ENCODE measurements around the gene MAPRE2.

Gene MAPRE2

DNA sequence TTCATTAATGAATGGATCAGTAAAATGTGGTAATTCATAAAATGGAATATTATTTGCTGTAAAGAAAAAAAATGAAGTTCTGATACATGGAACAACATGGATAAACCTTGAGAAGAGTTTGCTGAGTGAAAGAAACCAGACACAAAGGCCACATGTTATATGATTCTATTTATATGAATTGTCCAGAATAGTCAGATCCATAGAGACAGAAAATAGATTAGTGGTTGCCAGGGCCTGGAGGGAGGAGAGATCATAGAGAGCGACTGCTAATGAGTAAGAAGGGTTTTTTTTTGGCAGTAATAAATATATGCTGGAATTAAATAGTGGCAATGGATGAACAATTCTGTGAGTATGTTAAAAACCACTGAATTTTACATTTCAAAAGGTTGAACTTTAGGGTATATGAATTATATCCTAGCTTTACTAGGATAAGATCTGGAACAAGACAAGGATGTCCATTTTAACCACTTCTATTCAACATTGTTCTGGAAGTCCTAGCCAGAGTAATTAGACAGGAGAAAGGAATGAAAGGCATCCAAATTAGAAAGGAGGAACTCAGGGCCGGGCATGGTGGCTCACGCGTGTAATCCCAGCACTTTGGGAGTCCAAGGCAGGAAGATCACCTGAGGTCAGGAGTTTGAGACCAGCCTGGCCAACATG lies 48.8 kb downstream of the MAPRE2 start:
- H3K4me2 ChIP-seq (ENCODE audit: low read length), result no peak overlapping the region
- H2AFZ ChIP-seq (ENCODE audit: insufficient read depth, low read length, poor library complexity), result no peak overlapping the region
- WGBS (ENCODE audit: extremely low coverage, insufficient coverage, insufficient read length), result no CpG with 5 or more reads among the region's 4 CpGs

DNA sequence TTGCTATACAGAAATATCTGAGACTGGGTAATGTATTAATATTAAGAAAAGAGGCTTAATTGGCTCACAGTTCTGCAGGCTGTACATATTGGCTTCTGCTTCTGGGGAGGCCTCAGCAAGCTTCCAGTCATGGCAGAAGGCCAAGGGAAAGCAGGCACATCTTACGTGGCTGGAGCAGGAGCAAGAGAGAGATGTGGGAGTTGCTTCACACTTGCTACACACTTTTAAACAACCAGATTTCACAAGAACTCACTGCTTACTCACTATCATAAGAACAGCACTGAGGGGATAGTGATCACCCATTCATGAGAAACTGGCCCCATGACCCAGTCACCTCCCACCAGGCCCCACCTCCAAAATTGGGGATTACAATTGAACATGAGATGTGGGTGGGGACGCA lies 50.6 kb downstream of the MAPRE2 start:
- no peak overlapping the region for H2AFZ ChIP-seq (ENCODE audit: insufficient read depth, low read length, poor library complexity)
- no CpG with 5 or more reads among the region's 2 CpGs for WGBS (ENCODE audit: extremely low coverage, insufficient coverage, insufficient read length)
- no peaks in the 10 kb centered on the region for H3K79me2 ChIP-seq (ENCODE audit: control insufficient read depth, insufficient read depth, low read length, poor library complexity)

More for the DNA sequence above, 48.8 kb downstream of the MAPRE2 start:
- H3K4me1 ChIP-seq (ENCODE audit: control insufficient read depth in 1 of 2, insufficient read depth in 2 of 2, low read length in 2 of 2), result no peaks in the 10 kb centered on the region
- no peak overlapping the region for H2BK12ac ChIP-seq (ENCODE audit: low read length)
- no peak overlapping the region for H3K9ac ChIP-seq (ENCODE audit: low read length)
- no peaks in the 10 kb centered on the region for H3K9me3 ChIP-seq (ENCODE audit: insufficient read depth, low read depth, low read length)
- no peak overlapping the region for H3K27ac ChIP-seq (ENCODE audit: low read depth, low read length)
- H2AK5ac ChIP-seq (ENCODE audit: low read length), result no peak overlapping the region
- H2BK120ac ChIP-seq (ENCODE audit: insufficient read depth, low read length, poor library complexity), result no peak overlapping the region
- H3K23ac ChIP-seq (ENCODE audit: low read length), result no peak overlapping the region
- no peak overlapping the region for H4K8ac ChIP-seq (ENCODE audit: low read depth, low read length)
- no peaks in the 10 kb centered on the region for H3K36me3 ChIP-seq (ENCODE audit: control insufficient read depth in 1 of 2, insufficient read depth in 2 of 2, low read length in 2 of 2)
- H3K27me3 ChIP-seq (ENCODE audit: insufficient read depth, low read length), result no peaks in the 10 kb centered on the region
- H3K79me2 ChIP-seq (ENCODE audit: control insufficient read depth, insufficient read depth, low read length, poor library complexity), result no peaks in the 10 kb centered on the region
- peak; percentile 72 to 81 for DNase-seq
- no peak overlapping the region for H3K4me3 ChIP-seq (ENCODE audit: low read depth, low read length)
- H4K91ac ChIP-seq (ENCODE audit: low read depth, low read length), result no peak overlapping the region
- H3K14ac ChIP-seq (ENCODE audit: low read length), result no peak overlapping the region
- no peak overlapping the region for H3K18ac ChIP-seq (ENCODE audit: low read length)
- no peak overlapping the region for H2BK5ac ChIP-seq (ENCODE audit: low read depth, low read length, poor library complexity)
- H4K12ac ChIP-seq (ENCODE audit: low read depth, low read length), result no peak overlapping the region
- no peaks in the 10 kb centered on the region for H3K79me1 ChIP-seq (ENCODE audit: low read length)
- H3K4ac ChIP-seq (ENCODE audit: low read depth, low read length), result no peak overlapping the region

DNA sequence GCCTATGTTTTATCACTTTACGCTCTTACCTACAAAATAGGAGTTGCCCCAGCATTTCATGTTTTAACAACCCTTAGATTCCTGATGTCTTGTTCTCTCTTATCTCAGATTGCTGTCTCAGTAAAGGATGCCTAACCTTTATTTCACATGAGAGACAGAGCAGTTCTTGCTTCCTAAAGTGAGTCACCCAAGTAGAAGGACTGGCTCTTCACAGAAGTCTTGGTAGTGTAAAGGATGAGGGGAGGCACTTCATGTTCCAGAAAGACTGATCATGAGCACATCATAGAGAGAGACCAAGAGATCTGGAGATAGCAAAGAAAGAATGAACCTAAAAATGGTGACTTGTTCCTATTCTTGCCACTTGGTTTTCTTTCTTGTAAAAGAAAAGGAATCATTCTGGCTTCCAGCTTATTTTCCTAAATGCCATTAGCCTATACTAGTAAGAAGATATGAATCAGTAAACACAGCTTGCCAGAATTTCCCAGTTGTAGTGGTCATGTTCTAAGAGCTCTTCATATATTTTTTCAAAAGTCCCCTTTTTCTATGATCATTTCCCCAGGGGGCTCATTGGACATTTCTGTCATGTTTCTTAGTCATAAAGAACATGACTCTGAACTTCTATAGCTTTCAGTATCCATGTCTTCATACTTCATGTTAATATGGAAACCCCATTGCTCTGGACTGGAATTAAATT lies 54.9 kb downstream of the MAPRE2 start:
- Histone ChIP-seq H3K27ac (ENCODE audit: low read depth, low read length) (peak overlapping the region; percentile 6), H2BK5ac (ENCODE audit: low read depth, low read length, poor library complexity) (no peak overlapping the region), H4K91ac (ENCODE audit: low read depth, low read length) (no peak overlapping the region), H3K36me3 (ENCODE audit: control insufficient read depth in 1 of 2, insufficient read depth in 2 of 2, low read length in 2 of 2) (no peaks in the 10 kb centered on the region), H3K4me3 (ENCODE audit: low read depth, low read length) (no peak overlapping the region), H2AFZ (ENCODE audit: insufficient read depth, low read length, poor library complexity) (no peak overlapping the region), H3K4ac (ENCODE audit: low read depth, low read length) (no peak overlapping the region), H4K8ac (ENCODE audit: low read depth, low read length) (no peak overlapping the region), H4K12ac (ENCODE audit: low read depth, low read length) (no peak overlapping the region), H3K9me3 (ENCODE audit: insufficient read depth, low read depth, low read length) (no peaks in the 10 kb centered on the region), H3K79me1 (ENCODE audit: low read length) (no peaks in the 10 kb centered on the region), H2BK120ac (ENCODE audit: insufficient read depth, low read length, poor library complexity) (no peak overlapping the region), H3K9ac (ENCODE audit: low read length) (no peak overlapping the region), H3K23ac (ENCODE audit: low read length) (no peak overlapping the region), H3K18ac (ENCODE audit: low read length) (no peak overlapping the region), H3K4me1 (ENCODE audit: control insufficient read depth in 1 of 2, insufficient read depth in 2 of 2, low read length in 2 of 2) (peaks cover 0 to 3% of the 10 kb centered on the region in 2 experiments), H3K14ac (ENCODE audit: low read length) (no peak overlapping the region), H3K4me2 (ENCODE audit: low read length) (no peak overlapping the region), H2AK5ac (ENCODE audit: low read length) (no peak overlapping the region), H3K79me2 (ENCODE audit: control insufficient read depth, insufficient read depth, low read length, poor library complexity) (no peaks in the 10 kb centered on the region), H2BK12ac (ENCODE audit: low read length) (no peak overlapping the region), H3K27me3 (ENCODE audit: insufficient read depth, low read length) (no peaks in the 10 kb centered on the region)
- WGBS (ENCODE audit: extremely low coverage, insufficient coverage, insufficient read length), result no CpG with 5 or more reads among the region's 1 CpG
- peak; percentile 57 to 91 for DNase-seq

More for the DNA sequence above, 50.6 kb downstream of the MAPRE2 start:
- Histone ChIP-seq H2BK120ac (ENCODE audit: insufficient read depth, low read length, poor library complexity) (no peak overlapping the region), H3K4ac (ENCODE audit: low read depth, low read length) (no peak overlapping the region), H4K8ac (ENCODE audit: low read depth, low read length) (no peak overlapping the region), H3K36me3 (ENCODE audit: control insufficient read depth in 1 of 2, insufficient read depth in 2 of 2, low read length in 2 of 2) (no peaks in the 10 kb centered on the region), H3K27me3 (ENCODE audit: insufficient read depth, low read length) (no peaks in the 10 kb centered on the region), H3K23ac (ENCODE audit: low read length) (no peak overlapping the region), H2BK12ac (ENCODE audit: low read length) (no peak overlapping the region), H2BK5ac (ENCODE audit: low read depth, low read length, poor library complexity) (no peak overlapping the region), H3K79me1 (ENCODE audit: low read length) (no peaks in the 10 kb centered on the region), H3K4me1 (ENCODE audit: control insufficient read depth in 1 of 2, insufficient read depth in 2 of 2, low read length in 2 of 2) (peaks cover 0 to 3% of the 10 kb centered on the region in 2 experiments), H3K14ac (ENCODE audit: low read length) (no peak overlapping the region), H3K27ac (ENCODE audit: low read depth, low read length) (no peak overlapping the region), H2AK5ac (ENCODE audit: low read length) (no peak overlapping the region), H3K4me3 (ENCODE audit: low read depth, low read length) (no peak overlapping the region), H3K9me3 (ENCODE audit: insufficient read depth, low read depth, low read length) (no peaks in the 10 kb centered on the region), H4K12ac (ENCODE audit: low read depth, low read length) (no peak overlapping the region), H3K18ac (ENCODE audit: low read length) (no peak overlapping the region), H4K91ac (ENCODE audit: low read depth, low read length) (no peak overlapping the region), H3K4me2 (ENCODE audit: low read length) (no peak overlapping the region), H3K9ac (ENCODE audit: low read length) (no peak overlapping the region)
- DNase-seq, result peak in 1 of 2 donors; percentile 41

DNA sequence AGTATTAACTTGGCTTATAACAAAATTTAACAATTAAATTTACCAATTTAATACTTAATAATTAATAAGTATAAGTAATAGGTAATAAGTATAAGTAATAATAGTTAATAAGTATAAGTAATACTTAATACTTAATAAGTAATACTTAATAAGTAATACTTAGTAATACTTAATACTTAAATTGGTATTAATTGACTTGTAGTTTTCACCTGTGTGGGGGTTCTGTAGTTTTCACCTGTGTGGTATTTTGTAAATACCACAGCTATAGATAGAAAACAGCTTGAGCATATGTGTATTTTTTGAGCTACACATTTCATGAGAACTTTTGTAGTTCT lies 55.4 kb downstream of the MAPRE2 start:
- H3K18ac ChIP-seq (ENCODE audit: low read length), result no peak overlapping the region
- H3K23ac ChIP-seq (ENCODE audit: low read length), result no peak overlapping the region
- DNase-seq, result no peak
- H3K79me1 ChIP-seq (ENCODE audit: low read length), result no peaks in the 10 kb centered on the region
- H3K79me2 ChIP-seq (ENCODE audit: control insufficient read depth, insufficient read depth, low read length, poor library complexity), result no peaks in the 10 kb centered on the region
- H2BK5ac ChIP-seq (ENCODE audit: low read depth, low read length, poor library complexity), result no peak overlapping the region
- no peaks in the 10 kb centered on the region for H3K36me3 ChIP-seq (ENCODE audit: control insufficient read depth in 1 of 2, insufficient read depth in 2 of 2, low read length in 2 of 2)
- H3K9ac ChIP-seq (ENCODE audit: low read length), result no peak overlapping the region
- H2AFZ ChIP-seq (ENCODE audit: insufficient read depth, low read length, poor library complexity), result no peak overlapping the region
- H3K4me2 ChIP-seq (ENCODE audit: low read length), result no peak overlapping the region
- no peak overlapping the region for H3K4ac ChIP-seq (ENCODE audit: low read depth, low read length)
- no peak overlapping the region for H2BK120ac ChIP-seq (ENCODE audit: insufficient read depth, low read length, poor library complexity)
- H4K8ac ChIP-seq (ENCODE audit: low read depth, low read length), result no peak overlapping the region
- no peak overlapping the region for H2AK5ac ChIP-seq (ENCODE audit: low read length)
- H3K27ac ChIP-seq (ENCODE audit: low read depth, low read length), result no peak overlapping the region
- no peak overlapping the region for H4K12ac ChIP-seq (ENCODE audit: low read depth, low read length)
- H3K4me3 ChIP-seq (ENCODE audit: low read depth, low read length), result no peak overlapping the region
- H3K4me1 ChIP-seq (ENCODE audit: control insufficient read depth in 1 of 2, insufficient read depth in 2 of 2, low read length in 2 of 2), result peaks cover 0 to 3% of the 10 kb centered on the region in 2 experiments
- no peak overlapping the region for H2BK12ac ChIP-seq (ENCODE audit: low read length)
- H3K14ac ChIP-seq (ENCODE audit: low read length), result no peak overlapping the region
- no peaks in the 10 kb centered on the region for H3K9me3 ChIP-seq (ENCODE audit: insufficient read depth, low read depth, low read length)
- H4K91ac ChIP-seq (ENCODE audit: low read depth, low read length), result no peak overlapping the region
- no peaks in the 10 kb centered on the region for H3K27me3 ChIP-seq (ENCODE audit: insufficient read depth, low read length)
